ENCODE results near the gene TFEC. TPM values are rescaled to one million over a fixed set of nuclear protein-coding genes. Genes with fewer than 3 reads are reported as not detected.

TFEC gene
- polyA plus RNA-seq, 2 of the 4 experiments (the other 2 are of a cell fraction) = 0.05 to 0.13 TPM

DNA sequence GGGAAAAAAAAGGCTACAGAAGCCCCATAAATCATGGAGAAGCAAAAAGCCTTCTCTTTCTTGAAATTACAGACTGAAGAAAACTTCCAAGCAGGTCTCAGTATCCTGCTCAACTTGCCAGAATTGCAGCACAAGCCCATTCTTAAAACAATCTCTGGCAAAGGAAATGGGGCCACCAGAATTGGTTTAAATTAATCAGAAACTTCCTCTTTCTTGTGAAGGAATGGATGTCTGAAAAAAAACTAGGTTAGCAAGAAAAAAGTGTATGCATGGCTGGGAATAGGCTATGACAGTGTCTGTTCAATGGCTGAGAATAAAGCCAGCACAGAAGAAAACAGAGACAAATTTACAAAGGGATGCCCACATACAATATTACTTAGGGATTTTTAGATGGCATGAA lies 59.1 kb downstream of the TFEC start:
- ChIA-PET POLR2A (no interaction called here), CTCF (no interaction called here)
- Histone ChIP-seq H3K4me1 (no peaks in the 10 kb centered on the region), H3K4me3 (no peak overlapping the region), H3K4me2 (no peak overlapping the region), H3K9me3 (no peaks in the 10 kb centered on the region), H3K27ac (no peak overlapping the region)
- no peak for TF ChIP-seq BHLHE40 (IDR thresholded peaks at IDR 0.05; ENCODE audit: low read depth, low read length)
- TF ChIP-seq EHF (CRISPR knock-in tag; IDR thresholded peaks at IDR 0.05) = no peak
- no peak for TF ChIP-seq CBX8 (IDR thresholded peaks at IDR 0.05)
- TF ChIP-seq RNF2 (IDR thresholded peaks at IDR 0.05; ENCODE audit: borderline replicate concordance, low read depth) = no peak
- no peak for TF ChIP-seq HOXB13 (CRISPR knock-in tag; IDR thresholded peaks at IDR 0.05; ENCODE audit: low read depth)
- no peak for DNase-seq (ENCODE audit: low read depth in 1 of 2, low spot score in 1 of 2)
- no peak for ATAC-seq
- no peak for FAIRE-seq

DNA sequence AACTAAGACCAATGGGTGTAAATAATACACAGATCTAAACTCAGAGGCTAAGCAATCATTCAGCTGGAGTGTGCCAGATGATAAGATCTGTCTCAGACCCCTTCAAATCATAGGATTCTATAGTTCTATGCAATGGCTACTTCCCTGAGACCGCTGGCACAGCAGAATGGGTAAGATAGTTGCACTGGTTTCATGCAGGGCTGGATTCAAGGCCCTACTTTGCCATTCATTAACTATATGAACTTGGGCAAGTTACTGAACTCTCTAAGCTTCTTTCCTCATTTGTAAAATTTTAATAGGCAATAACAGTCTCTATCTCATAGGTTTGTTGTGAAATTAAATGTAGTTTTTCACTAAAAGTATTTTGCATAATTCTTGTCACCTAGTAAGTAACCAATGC lies 62.0 kb downstream of the TFEC start:
- TF ChIP-seq RFX5 (IDR thresholded peaks at IDR 0.05) (no peak), FOSB (CRISPR knock-in tag; IDR thresholded peaks at IDR 0.05) (no peak), HDAC2 (IDR thresholded peaks at IDR 0.05) (no peak), HOXB5 (CRISPR knock-in tag; IDR thresholded peaks at IDR 0.05) (no peak), RNF2 (IDR thresholded peaks at IDR 0.05; ENCODE audit: borderline replicate concordance, low read depth) (no peak), PHF8 (IDR thresholded peaks at IDR 0.05; ENCODE audit: borderline replicate concordance, low read depth) (no peak), ZFP36 (IDR thresholded peaks at IDR 0.05; ENCODE audit: borderline replicate concordance, partially characterized antibody) (no peak), JUN (IDR thresholded peaks at IDR 0.05) (no peak), NPAS2 (CRISPR knock-in tag; IDR thresholded peaks at IDR 0.05; ENCODE audit: borderline replicate concordance) (no peak)
- TF ChIP-seq, protein P1, sequence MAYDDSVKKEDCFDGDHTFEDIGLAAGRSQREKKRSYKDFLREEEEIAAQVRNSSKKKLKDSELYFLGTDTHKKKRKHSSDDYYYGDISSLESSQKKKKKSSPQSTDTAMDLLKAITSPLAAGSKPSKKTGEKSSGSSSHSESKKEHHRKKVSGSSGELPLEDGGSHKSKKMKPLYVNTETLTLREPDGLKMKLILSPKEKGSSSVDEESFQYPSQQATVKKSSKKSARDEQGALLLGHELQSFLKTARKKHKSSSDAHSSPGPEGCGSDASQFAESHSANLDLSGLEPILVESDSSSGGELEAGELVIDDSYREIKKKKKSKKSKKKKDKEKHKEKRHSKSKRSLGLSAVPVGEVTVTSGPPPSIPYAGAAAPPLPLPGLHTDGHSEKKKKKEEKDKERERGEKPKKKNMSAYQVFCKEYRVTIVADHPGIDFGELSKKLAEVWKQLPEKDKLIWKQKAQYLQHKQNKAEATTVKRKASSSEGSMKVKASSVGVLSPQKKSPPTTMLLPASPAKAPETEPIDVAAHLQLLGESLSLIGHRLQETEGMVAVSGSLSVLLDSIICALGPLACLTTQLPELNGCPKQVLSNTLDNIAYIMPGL (CRISPR knock-in tag; IDR thresholded peaks at IDR 0.05; ENCODE audit: borderline replicate concordance) = no peak
- TF ChIP-seq, protein P2, sequence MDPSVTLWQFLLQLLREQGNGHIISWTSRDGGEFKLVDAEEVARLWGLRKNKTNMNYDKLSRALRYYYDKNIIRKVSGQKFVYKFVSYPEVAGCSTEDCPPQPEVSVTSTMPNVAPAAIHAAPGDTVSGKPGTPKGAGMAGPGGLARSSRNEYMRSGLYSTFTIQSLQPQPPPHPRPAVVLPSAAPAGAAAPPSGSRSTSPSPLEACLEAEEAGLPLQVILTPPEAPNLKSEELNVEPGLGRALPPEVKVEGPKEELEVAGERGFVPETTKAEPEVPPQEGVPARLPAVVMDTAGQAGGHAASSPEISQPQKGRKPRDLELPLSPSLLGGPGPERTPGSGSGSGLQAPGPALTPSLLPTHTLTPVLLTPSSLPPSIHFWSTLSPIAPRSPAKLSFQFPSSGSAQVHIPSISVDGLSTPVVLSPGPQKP (IDR thresholded peaks at IDR 0.05; ENCODE audit: low read depth, low read length) = no peak
- TF ChIP-seq, protein P3, sequence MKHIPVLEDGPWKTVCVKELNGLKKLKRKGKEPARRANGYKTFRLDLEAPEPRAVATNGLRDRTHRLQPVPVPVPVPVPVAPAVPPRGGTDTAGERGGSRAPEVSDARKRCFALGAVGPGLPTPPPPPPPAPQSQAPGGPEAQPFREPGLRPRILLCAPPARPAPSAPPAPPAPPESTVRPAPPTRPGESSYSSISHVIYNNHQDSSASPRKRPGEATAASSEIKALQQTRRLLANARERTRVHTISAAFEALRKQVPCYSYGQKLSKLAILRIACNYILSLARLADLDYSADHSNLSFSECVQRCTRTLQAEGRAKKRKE (CRISPR knock-in tag; IDR thresholded peaks at IDR 0.05; ENCODE audit: low read depth) = no peak
- TF ChIP-seq, protein P4, sequence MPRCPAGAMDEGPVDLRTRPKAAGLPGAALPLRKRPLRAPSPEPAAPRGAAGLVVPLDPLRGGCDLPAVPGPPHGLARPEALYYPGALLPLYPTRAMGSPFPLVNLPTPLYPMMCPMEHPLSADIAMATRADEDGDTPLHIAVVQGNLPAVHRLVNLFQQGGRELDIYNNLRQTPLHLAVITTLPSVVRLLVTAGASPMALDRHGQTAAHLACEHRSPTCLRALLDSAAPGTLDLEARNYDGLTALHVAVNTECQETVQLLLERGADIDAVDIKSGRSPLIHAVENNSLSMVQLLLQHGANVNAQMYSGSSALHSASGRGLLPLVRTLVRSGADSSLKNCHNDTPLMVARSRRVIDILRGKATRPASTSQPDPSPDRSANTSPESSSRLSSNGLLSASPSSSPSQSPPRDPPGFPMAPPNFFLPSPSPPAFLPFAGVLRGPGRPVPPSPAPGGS (IDR thresholded peaks at IDR 0.05) = no peak
- H3K27ac ChIP-seq = no peak overlapping the region
- H3K4me2 ChIP-seq = no peak overlapping the region; the same call in 2 of the 3 replicates
- H3K9me3 ChIP-seq = no peaks in the 10 kb centered on the region
- no peaks in the 10 kb centered on the region for H3K4me1 ChIP-seq
- DNase-seq (ENCODE audit: low read depth in 1 of 2, low spot score in 1 of 2) (no peak), ATAC-seq (no peak), FAIRE-seq (no peak)
- CTCF ChIA-PET = interaction anchor here (0.6 kb wide), 1 partner anchor 1549 kb away, joined by 3 read pairs; no protein-coding TSS in a partner anchor
- 0% methylated on average over 1 of the region's 1 CpG for WGBS (ENCODE audit: missing lambda C conversion rate)
- POLR2A ChIA-PET = no interaction called here
- H3K4me3 ChIP-seq = no peak overlapping the region

DNA sequence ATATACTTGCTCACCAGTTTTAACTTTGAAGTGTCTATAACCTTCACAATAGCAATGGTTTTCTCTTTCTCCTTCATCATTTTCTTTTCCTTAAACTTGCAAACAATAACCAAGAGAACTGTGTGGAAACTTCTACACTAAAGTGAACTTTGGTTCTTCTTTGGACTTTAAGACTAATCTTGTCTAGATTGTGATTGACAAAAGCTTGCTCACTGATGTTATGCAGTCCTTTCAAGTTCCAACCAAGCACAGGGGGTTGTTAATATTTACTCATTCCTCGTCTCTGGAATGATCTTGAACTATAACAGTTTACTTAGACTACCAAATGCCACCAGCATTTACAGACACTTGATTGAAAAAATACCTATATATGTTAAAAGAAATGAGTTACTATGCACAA lies 62.4 kb downstream of the TFEC start:
- FAIRE-seq (no peak), DNase-seq (ENCODE audit: low read depth in 1 of 2, low spot score in 1 of 2) (no peak), ATAC-seq (no peak)
- CTCF ChIA-PET = interaction anchor here (0.6 kb wide), 1 partner anchor 1548 kb away, joined by 3 read pairs; no protein-coding TSS in a partner anchor
- Histone ChIP-seq H3K4me3 (no peak overlapping the region), H3K4me1 (no peaks in the 10 kb centered on the region), H3K9me3 (no peaks in the 10 kb centered on the region), H3K4me2 (no peak overlapping the region; the same call in 2 of the 3 replicates), H3K27ac (no peak overlapping the region)
- WGBS (ENCODE audit: missing lambda C conversion rate) = 8% methylated on average over 1 of the region's 1 CpG
- TF ChIP-seq EHF (CRISPR knock-in tag; IDR thresholded peaks at IDR 0.05) (no peak), MYC (IDR thresholded peaks at IDR 0.05; ENCODE audit: borderline replicate concordance, low read length) (no peak), EP300 (IDR thresholded peaks at IDR 0.05) (no peak)
- TF ChIP-seq, protein P4 (IDR thresholded peaks at IDR 0.05) = no peak
- POLR2A ChIA-PET = no interaction called here

All from A549 (cell line).